Upper lobe of right lung (tissue), 1 donor: ENCODE data around the gene RPL3. TPM values are rescaled to one million over a fixed set of nuclear protein-coding genes. Genes with fewer than 3 reads are reported as not detected.
"Not testable (repeated sequence)": the region's sequence is repeated elsewhere in the genome, so short reads cannot be mapped to it uniquely, and the experiment has no call there.

Experiments used
- ATAC-seq: fragments of 200-7000 bp; cut with Tn5 transposase; one replicate; pipeline ENCODE4 v1.9.1; 2020; ENCODE audit warnings: mild to moderate bottlenecking, moderate library complexity
- DNase-seq: peaks from one replicate; pipeline ENCODE4 v3.0.0-alpha.2; 2020
- H3K27ac ChIP-seq: fragments of 200-600 bp; one replicate; pipeline ENCODE4 v1.8.0; 2022
- H3K27me3 ChIP-seq: fragments of 200-600 bp; one replicate; pipeline ENCODE4 v1.8.0; 2022; ENCODE audit warnings: mild to moderate bottlenecking
- H3K36me3 ChIP-seq: fragments of 200-600 bp; one replicate; pipeline ENCODE4 v1.8.0; 2022
- H3K4me1 ChIP-seq: fragments of 200-600 bp; one replicate; pipeline ENCODE4 v1.8.0; 2022
- H3K4me3 ChIP-seq: fragments of 200-600 bp; one replicate; pipeline ENCODE4 v1.8.0; 2022; ENCODE audit warnings: mild to moderate bottlenecking
- H3K9me3 ChIP-seq: fragments of 200-600 bp; one replicate; pipeline ENCODE4 v1.8.0; 2022
- intact Hi-C: fragments of 100-400 bp; cut with DNase I; formaldehyde crosslinking; loops from one replicate; pipeline ENCODE4 v1.11.0; 2022
- total RNA-seq: library from RNA; stranded (reverse); fragmentation: NEBNext Ultra II Directional; extraction: Animal tissue kit (Norgen Biotek cat#: 25700); gene quantifications from one replicate; pipeline ENCODE4 v1.2.1, GENCODE V29; 2021
- TF ChIP-seq, protein P1 (sequence below): fragments of 200-600 bp; IDR thresholded peaks from one replicate; pipeline ENCODE4 v1.8.0; 2022; ENCODE audit warnings: antibody characterized with exemption
- donor health status: DM: no; HTN: yes; CAD: no; lungs with severe emphysema.

RPL3 gene
- total RNA-seq, 1 donor from 2014 or later, result 1,573 TPM

DNA sequence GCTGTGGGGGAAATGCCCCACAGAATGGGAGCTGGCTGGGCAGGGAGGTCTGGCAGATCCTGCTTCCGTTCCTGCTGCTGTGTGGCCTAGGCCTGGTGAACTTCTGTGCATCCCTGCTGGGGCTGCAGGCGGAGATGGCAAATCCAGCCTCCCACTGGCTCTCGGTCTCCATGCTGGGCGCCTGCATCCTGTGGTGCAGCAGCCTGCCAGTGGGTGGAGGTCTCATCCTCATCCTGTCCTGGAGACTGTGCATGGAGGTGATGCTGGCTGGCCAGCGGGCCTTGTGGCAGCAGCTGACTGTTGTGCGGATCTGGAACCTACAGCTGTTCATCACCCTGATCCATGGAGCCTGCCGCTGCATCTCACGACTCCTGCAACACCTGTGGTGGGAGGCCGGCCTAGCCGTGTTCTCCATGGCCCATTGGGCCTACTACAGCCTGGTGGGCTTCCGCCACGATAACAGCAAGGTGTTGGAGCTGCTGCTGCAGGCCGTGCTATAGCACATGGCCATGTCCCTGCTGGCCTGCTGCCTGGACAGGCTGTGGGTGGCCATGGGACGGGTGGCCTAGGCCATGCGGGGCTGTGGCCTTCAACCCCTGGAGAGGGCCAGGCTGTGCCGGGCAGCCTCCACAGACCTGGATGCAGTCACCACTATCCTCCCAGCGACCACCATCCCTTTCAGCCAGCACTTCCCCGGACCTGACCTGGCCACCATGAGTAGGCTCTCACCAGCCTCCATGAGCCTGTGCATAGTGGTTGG is 8.8 kb upstream of the RPL3 start:
- DNase-seq (no peak), ATAC-seq (peak; percentile 32)
- intact Hi-C loops, result no loop called here
- Histone ChIP-seq H3K4me1 (no peaks in the 10 kb centered on the region), H3K27ac (no peak overlapping the region), H3K27me3 (no peaks in the 10 kb centered on the region), H3K9me3 (no peaks in the 10 kb centered on the region), H3K4me3 (no peak overlapping the region), H3K36me3 (no peaks in the 10 kb centered on the region)
- TF ChIP-seq, protein P1, sequence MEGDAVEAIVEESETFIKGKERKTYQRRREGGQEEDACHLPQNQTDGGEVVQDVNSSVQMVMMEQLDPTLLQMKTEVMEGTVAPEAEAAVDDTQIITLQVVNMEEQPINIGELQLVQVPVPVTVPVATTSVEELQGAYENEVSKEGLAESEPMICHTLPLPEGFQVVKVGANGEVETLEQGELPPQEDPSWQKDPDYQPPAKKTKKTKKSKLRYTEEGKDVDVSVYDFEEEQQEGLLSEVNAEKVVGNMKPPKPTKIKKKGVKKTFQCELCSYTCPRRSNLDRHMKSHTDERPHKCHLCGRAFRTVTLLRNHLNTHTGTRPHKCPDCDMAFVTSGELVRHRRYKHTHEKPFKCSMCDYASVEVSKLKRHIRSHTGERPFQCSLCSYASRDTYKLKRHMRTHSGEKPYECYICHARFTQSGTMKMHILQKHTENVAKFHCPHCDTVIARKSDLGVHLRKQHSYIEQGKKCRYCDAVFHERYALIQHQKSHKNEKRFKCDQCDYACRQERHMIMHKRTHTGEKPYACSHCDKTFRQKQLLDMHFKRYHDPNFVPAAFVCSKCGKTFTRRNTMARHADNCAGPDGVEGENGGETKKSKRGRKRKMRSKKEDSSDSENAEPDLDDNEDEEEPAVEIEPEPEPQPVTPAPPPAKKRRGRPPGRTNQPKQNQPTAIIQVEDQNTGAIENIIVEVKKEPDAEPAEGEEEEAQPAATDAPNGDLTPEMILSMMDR, result no peak

DNA sequence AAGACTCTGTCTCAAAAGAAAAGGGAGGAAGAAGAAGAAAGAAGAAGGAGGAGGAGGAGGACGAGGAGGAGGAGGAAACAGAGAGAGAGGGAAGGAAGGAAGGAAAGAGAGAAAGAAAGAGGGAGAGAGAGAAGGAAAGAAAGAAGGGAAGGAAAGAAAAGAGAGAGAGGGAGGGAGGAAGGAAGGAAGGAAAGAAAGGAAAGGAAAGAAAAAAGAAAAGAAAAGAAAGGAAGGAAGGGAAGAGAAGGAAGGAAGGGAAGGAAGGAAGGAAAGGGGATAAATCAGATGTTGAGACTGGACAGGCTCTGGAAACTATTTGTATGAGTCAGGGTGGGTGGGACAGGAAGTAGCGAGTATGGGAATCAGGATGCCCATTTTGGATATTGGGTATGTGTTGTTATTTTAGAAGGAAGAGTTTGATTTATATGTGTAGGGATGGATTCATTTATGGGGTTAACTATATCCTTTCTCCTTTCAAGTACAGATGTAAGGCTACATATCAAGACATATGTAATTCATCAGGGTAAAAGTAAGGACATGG is 6.0 kb upstream of the RPL3 start:
- TF ChIP-seq, protein P1, result no peak
- intact Hi-C loops, result no loop called here
- DNase-seq, result no peak
- ATAC-seq, result no peak
- Histone ChIP-seq H3K4me3 (no peak overlapping the region), H3K9me3 (no peaks in the 10 kb centered on the region), H3K36me3 (no peaks in the 10 kb centered on the region), H3K27me3 (no peaks in the 10 kb centered on the region), H3K27ac (no peak overlapping the region), H3K4me1 (peaks cover 2% of the 10 kb centered on the region)

DNA sequence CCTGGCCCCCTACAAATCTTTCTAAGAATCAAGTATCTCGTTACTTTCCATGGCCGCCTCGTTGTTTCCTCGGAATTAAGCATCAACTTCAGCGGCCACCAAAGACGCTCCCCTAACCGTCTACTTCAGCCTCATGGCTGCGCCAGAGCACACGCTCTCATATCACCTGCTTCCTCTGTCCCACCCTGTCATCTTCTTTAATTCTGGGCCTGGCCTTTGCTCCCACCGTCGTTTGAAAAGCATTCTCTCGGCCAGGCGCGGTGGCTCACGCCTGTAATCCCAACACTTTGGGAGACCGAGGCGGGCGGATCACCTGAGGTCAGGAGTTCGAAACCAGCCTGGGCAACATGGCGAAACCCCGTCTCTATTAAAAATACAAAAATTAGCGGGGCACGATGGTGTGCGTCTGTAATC is 1.2 kb upstream of the RPL3 start:
- H3K27ac ChIP-seq, result peak overlapping the region; percentile 98
- intact Hi-C loops, H3K9me3 ChIP-seq, H3K27me3 ChIP-seq, ATAC-seq, DNase-seq: not testable (repeated sequence)
- H3K4me3 ChIP-seq, result peak overlapping the region; percentile 78
- H3K36me3 ChIP-seq, result peaks cover 26% of the 10 kb centered on the region
- peaks cover 34% of the 10 kb centered on the region for H3K4me1 ChIP-seq

DNA sequence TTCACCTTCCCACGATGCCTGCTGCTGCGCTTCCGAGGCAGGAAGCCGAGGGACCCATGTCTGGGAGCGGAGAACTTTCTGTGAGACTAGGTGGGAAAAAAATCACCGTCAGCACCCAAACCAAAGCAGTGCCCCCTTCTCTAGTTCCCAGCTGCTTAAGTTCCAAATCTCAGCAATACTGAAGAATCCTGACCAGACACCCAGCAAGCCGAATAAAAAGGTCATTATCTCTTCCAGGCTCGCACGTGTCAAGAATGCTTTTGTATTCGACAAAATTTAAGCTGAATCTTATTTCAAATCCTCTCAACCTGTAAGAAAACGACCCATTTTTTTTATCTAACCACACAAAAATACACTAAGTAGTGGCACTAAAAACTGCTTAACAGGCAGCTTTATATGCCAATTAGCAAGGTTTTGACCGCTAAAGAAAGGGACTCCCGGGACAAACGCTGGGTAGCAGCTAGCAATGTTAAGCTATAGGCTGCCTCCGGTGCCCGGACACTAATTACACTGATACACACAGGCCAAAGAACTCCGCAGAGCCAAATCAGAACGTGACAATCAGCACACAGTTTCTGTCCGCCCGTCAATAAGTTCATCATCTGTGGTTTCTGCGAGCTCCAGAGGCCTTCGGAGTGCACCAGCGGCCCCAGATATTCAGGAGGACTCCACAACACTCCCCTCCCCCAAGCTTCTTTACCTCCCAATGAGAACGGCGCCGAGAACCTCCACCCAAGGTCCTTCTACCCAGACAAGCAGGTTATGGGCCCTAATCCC is 728 bp downstream of the RPL3 start:
- no peaks in the 10 kb centered on the region for H3K9me3 ChIP-seq
- TF ChIP-seq, protein P1, result no peak
- DNase-seq, result no peak
- peaks cover 46% of the 10 kb centered on the region for H3K36me3 ChIP-seq
- intact Hi-C loops, result loop anchor here (5.0 kb wide), 1 partner anchor 146 kb away; no protein-coding TSS in a partner anchor
- ATAC-seq, result peak; percentile 6
- no peaks in the 10 kb centered on the region for H3K27me3 ChIP-seq
- peaks cover 49% of the 10 kb centered on the region for H3K4me1 ChIP-seq
- peak overlapping the region; percentile 98 for H3K27ac ChIP-seq
- peak overlapping the region; percentile 78 for H3K4me3 ChIP-seq

DNA sequence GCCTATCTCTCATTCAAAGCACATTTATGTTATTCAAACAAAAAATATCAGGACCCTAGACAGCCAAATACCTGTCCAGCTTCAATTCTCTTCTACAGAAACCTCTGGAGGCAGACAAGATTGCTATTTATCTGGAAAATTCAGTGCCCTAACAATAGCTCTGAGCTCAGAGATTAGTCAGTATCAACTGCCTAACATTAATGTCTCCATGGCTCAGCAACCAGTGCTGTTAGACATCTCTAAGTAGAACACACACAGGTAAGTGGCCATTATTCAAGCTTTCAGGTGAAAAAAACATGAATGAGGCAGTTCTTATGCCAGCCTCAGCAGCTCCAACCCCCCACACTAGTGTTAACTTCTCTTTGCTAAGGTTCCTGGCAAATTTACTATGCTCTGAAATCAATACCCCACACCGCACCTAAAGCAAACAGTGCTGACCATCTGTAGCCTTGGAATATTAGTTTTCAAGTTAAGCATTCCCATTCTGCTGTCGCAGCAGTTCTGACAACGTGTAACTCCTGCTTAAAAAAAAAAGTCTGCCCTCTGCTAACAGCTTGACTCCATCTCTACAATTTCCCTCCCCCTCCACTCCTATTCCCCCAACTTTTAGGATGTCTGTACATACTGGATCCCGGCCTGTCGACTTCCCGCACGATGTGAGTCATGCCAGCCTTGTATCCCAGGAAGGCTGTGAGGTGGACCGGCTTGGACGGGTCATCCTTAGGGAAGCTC is 1.5 kb downstream of the RPL3 start:
- DNase-seq (no peak), ATAC-seq (no peak)
- peaks cover 53% of the 10 kb centered on the region for H3K36me3 ChIP-seq
- H3K4me3 ChIP-seq, result peak overlapping the region; percentile 78
- H3K9me3 ChIP-seq, result no peaks in the 10 kb centered on the region
- peaks cover 49% of the 10 kb centered on the region for H3K4me1 ChIP-seq
- intact Hi-C loops, result loop anchor here (5.0 kb wide), 1 partner anchor 146 kb away; no protein-coding TSS in a partner anchor
- no peaks in the 10 kb centered on the region for H3K27me3 ChIP-seq
- TF ChIP-seq, protein P1, result no peak
- peak overlapping the region; percentile 98 for H3K27ac ChIP-seq
